CD4-positive, alpha-beta T cell treated with Interferon alpha-2 for 1 hour (primary cell): Measurements from ENCODE around the gene RBM5.

Experiments used
- DNase-seq, 2 donors: peaks; one replicate each; pipeline ENCODE4 v3.0.0-alpha.2; 2020 to 2022

Gene RBM5

GRCh38 chr3:50163572-50164455, 75.1 kb downstream of the RBM5 start:
- no peak for DNase-seq

- DNase-seq, result no peak
Observed at GRCh38 chr3:50164481-50164880, 75.8 kb downstream of the RBM5 start.

DNA sequence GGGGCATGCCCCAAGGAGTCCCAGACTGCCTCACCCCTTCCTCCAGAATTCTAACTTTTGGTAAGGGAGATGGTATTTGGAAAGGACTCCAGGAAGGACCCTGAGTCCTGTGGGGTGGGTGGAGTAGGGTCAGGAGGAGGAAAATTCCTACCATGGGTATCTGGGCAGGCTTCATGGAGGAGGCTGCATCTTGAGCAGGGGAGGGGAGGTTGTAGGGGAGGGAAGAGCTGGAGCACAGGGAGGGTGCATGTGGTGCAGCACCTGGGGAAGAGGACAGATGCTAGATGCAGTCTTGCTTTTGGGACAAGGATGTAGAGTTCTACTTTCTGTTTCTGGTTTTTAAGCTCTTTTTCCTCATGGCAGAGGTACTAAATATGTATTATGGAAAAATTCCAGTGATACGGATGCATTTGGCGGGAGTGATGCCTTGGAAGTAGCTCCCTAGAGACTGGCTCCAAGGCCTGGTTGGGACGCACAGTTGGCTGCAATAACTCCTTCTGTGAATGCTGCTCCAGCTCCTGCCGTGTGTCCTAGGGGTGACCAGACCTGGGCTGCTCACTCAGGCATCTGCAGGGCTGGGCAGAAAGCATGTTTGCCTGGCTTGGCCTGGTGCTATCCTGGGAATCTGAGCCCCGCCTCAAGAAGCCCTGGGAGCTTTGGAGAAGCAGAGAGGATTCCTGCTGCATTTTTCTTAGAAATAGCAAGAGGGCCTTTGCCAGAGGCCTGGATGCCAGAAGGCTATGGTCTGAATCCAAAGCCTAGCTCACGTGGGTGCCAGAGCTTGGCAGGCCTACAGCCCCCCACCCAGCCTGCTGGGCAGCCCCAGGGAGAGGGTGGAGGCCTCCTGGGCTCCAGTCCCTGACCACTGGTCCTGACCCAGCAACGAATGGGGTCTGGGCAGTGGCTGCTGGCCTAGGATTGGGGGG, 76.5 kb downstream of the RBM5 start:
- no peak for DNase-seq

DNA sequence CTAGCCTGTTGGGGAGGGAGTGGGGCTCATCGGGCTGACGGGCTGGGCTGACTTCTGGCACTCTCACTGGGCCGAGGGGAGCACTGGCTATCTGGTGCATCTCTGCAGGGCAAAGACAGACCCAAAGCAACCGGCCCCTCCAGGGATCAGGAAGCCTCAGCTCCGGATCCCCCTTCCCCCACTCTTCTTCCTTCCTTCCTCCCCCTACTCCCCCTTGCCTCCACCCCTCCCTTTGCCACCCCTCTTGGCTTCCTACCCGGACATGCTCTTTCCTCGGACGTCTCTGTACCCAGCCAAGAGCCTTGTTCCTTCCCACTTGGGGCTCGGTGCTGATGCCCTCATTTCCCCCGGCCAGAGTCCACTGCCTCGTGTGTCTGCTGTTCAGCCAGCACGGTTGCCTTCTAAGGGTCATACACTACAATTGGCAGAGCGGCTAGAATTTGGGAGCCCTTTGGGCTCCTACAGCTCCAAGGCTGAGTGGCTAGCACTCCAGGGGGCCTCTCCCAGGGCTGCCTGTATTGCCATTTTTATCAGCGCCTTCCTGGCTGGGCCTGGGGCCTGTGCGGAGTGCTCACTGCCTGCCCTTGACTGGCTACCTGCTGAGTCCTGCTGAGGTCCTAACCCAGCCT, 77.3 kb downstream of the RBM5 start:
- DNase-seq, result no peak

DNA sequence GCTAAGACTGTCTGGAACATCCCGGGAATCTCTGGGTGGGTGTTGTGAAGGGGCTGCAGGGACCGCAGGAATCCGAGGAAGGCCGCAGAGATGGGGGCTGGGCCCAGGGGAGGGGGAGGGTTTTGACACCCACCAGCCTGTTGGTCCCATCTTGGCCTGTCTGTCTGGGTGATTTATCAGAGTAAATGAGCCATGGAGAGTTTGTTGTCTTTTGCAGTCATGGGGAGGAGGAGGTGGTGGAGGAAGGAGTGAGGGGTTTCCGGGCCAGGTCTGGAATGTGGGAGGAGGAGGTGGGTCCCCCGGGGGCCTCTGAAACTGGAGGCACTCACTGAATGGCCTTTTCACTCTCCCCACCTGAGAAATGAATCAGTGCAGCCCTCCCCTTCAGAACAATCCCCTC, 77.9 kb downstream of the RBM5 start:
- DNase-seq, result no peak

DNA sequence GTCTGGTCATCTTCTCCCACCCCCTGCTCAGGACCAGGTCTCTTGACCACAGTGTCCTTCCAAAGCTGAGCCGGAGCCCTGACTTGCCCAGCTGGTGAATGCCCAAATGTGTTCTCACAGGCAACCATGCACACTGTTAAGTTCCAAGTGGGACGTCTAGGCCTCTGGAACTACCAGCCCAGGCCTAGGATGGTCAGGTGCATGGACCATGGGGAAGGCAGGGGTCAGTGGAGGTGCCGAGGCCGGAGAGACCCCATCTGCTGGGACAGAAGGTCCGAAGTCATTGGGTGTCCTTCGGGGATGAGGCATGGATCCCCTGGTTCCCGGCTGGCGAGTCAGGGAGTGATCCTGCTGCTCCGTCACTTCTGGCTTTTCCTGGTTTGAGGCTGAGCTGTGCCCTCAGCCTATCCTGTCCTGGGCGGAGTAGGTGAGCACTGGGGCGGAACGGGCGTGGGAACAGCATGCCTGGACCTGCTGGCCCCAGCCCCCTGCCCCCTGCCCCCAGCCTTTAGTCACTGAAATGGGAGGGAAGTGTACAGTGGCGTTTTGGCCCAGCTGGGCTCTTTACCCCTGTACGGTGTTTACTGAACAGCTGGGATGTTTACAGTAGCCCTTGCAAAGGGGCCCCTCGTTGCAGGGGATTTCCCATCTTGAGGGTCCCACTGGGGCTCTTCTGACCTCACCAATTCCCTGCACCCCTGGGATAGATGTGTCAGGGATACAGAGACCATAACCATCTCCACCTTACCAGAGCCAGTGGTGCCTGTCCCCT, 78.5 kb downstream of the RBM5 start:
- no peak for DNase-seq

DNA sequence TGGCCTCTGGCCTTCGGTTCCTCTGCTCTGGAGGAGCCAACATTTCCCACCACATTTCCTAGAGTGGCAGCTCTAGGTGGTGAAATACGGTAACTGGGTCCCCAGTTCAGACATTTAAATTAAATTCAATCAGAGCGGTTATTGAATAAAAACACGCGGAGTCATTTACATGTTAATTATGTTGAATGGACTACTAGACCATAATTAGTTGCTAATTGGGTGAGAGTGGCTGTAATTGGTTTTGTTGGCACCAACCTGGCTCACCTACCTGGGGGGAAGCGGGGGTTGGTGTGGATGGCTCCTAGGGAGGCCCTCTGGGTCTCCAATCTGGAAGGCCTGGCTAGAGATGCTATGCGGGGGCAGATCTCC, 79.1 kb downstream of the RBM5 start:
- DNase-seq, result no peak

- no peak for DNase-seq
Observed at GRCh38 chr3:50168388-50168787, 79.7 kb downstream of the RBM5 start.
